Fibroblast of mammary gland (primary cell): ENCODE results near the gene VEGFB.
A peak's percentile ranks its signal among the peaks of the same experiment; 100 is the strongest.

ENCODE experiments used
- DNase-seq: peaks from one replicate; pipeline ENCODE4 v3.0.0-alpha.2; 2010; ENCODE audit warnings: low read depth
- H3K4me3 ChIP-seq: 2 replicates; pipeline ENCODE4 v1.5.1; 2011; ENCODE audit warnings: low read depth, mild to moderate bottlenecking, low read length, moderate library complexity; ENCODE audit not compliant: control insufficient read depth
- TF ChIP-seq, protein P1 (sequence below): conservative IDR thresholded peaks from 2 replicates; pipeline ENCODE4 v1.5.1; 2011; ENCODE audit warnings: low read depth, low read length, inconsistent platforms; ENCODE audit not compliant: control insufficient read depth, insufficient read depth

Gene VEGFB

DNA sequence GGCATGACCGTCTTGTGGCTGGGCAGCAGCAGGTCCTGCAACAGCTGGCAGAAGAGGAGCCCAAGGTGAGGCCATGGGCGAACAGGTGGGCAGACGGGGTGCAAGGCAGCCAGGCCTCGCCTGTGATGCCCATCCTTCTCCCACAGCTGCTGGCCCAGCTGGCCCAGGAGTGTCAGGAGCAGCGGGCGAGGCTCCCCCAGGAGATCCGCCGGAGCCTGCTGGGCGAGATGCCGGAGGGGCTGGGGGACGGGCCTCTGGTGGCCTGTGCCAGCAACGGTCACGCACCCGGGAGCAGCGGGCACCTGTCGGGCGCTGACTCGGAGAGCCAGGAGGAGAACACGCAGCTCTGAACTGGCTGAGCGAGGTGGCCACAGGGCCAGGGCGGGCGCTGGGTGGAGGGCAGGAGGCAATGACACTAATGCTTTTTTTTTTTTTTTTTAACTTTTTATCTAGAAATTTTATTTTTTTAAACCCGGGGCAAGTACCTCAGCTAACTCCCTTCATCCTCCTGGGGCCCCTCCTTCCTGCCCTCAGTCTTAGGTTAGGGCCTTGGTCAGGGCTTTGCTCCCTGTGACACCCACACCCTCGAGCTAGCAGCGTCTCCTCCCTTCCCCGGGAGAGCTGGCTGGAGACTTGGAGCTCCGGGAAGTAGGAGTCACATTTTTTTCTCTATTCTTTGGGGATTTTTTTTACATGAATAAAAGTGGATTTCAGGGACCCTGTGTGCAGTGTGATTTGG, 33.0 kb downstream of the VEGFB start:
- DNase-seq: peak; percentile 28
- H3K4me3 ChIP-seq: no peak overlapping the region
- TF ChIP-seq, protein P1, sequence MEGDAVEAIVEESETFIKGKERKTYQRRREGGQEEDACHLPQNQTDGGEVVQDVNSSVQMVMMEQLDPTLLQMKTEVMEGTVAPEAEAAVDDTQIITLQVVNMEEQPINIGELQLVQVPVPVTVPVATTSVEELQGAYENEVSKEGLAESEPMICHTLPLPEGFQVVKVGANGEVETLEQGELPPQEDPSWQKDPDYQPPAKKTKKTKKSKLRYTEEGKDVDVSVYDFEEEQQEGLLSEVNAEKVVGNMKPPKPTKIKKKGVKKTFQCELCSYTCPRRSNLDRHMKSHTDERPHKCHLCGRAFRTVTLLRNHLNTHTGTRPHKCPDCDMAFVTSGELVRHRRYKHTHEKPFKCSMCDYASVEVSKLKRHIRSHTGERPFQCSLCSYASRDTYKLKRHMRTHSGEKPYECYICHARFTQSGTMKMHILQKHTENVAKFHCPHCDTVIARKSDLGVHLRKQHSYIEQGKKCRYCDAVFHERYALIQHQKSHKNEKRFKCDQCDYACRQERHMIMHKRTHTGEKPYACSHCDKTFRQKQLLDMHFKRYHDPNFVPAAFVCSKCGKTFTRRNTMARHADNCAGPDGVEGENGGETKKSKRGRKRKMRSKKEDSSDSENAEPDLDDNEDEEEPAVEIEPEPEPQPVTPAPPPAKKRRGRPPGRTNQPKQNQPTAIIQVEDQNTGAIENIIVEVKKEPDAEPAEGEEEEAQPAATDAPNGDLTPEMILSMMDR: no peak

DNA sequence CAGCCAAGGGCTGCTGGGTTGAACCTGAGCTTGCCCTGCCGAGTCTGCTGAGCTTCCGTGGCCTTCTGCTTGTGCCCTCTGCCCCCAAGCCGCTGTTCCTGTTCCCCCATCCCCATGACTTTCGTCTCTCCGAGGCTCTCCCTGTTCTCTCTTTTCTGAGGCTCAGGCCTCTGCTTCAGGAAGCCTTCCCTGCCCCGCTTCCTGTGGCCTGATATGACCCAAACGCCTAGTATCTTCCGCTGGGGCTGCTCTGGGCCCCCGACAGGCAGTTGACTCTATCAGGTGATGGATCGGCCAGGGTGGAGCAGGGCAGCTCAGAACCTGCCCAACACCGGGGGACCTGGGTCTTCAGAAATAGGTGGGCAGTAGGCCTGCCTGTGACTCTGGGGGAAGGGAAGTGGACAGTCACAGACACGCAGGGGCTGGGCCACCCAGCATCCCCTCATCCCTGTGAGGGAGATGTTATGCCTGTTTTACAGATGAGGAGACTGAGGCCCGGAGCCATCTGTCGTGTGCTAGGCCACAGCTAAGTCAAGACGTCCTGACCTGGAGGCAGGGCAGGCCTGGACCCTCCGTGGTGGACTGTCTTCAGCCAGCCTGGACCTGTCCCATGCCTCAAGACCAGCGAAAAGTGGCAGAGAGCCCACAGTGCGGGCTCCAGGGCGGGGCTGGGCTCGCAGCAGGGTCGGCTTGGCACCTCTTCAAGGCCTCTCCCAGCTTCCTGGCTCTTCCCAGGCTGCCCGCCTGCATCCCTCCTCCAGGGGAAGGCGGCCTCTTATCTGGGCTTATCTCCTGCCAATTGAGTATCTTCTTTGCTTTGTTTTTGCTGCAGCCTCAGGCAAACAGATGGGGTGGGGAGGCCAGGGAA, 33.9 kb downstream of the VEGFB start:
- DNase-seq: no peak
- peak overlapping the region; percentile 57 for H3K4me3 ChIP-seq
- TF ChIP-seq, protein P1: no peak

DNA sequence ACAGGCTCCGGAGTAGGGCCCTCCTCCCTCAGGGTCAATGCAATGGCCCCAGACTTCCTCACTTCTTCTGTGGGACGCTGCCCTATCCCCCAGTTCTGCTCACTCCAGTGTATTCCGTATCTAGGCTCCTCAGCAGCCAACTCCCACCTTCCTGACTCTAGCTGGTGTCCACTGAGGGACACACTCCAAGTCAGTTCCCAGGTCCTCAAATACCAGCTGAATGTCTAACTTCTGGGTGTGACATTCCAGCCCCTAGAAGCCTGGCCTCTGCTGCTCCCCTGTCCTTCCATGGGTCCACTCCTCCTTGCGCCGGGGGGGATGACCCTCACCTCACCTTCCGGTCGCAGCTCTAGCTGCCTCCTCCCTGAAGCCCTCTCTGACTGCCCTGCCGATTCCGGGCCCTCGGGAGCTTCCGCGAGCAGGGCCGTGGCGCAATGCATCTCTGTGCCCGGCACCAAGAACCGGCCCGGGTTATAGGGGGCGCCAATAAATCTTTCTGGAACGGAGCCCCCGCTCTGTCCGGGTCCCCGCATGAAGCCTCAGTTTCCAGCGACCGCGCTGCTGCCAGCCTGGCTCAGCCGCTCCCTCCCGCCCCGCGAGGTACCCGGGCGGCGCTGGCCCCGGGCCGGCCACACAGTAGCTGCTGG, 34.6 kb downstream of the VEGFB start:
- H3K4me3 ChIP-seq: peak overlapping the region; percentile 57
- DNase-seq: peak; percentile 47
- TF ChIP-seq, protein P1: no peak

DNA sequence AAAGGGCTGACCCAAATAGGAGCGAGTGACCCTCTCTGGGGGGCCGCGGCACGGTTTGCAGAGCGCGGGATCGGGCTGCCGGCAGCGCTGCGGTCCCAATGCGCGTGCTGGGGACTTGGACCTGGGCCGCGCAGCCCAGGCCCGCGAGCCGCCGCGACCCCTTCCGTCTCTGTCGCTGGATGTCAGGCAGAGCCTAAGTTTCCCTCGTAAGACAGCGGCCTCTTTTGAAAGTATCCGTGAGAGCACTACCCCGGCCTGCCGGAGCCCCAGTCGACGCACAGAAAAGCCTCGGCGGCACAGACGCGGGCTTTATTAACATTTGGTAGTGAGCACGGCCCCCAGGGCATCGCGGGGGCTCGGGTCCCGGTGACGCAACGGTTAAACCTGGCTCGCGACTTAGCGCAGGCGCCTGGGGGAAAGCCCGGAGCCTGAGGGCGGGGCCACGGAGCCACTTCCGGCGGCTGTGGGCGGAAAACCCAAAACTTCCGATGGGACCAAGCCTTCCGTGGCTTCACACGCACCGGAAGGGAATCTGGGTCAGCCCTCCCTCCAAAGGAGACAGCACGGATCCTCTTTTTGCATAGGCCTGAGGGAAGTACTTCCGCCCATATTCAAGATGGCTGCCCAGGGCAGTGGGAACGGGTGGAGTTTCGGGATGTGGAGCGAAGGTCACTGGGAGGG, 35.3 kb downstream of the VEGFB start:
- peak overlapping the region; percentile 76 for H3K4me3 ChIP-seq
- TF ChIP-seq, protein P1: no peak
- DNase-seq: peak; percentile 100

DNA sequence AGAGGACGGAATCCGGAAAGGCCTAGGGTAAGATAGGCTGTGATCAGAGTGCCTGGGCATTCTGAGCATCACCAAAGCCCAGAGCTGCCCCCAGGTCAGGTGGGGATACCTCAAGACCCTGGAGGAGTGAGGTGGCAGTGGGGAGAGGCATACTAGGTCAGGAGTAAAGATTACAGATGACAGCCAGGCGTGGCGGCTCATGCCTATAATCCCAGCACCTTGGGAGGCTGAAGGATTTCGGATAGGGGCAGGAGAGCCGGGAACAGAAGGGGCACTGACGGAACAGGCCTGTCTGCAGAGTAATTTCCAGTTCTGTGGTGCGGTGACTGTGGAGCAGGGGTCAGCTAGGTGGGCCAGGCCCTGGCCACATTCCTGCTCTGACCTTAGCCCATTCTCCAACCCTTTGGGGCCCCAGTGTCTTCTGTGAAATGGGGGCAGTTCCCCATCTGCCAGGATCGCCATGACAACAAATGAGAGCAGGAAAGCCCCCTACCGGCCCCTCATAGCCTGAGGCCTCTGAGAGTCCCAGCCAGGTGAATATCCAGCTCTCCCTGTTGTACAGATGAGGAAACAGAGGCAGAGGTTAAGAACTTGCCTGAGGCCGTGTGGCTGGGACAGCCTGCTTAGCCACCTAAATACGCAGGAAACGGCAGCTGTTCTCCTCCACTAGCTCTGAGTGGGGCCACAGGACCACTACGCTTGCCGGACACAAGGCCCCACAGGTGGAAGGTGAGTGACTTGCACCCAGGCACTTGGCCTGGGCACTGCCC, 40.8 kb downstream of the VEGFB start:
- TF ChIP-seq, protein P1: no peak
- H3K4me3 ChIP-seq: no peak overlapping the region

More for the DNA sequence above, 40.8 kb downstream of the VEGFB start:
- no peak for DNase-seq
